ENCODE results near the gene PPP2R2C. TPM values are rescaled to one million over a fixed set of nuclear protein-coding genes. Genes with fewer than 3 reads are reported as not detected.

Gene PPP2R2C
- total RNA-seq, 2 donors from 2014 or later, result 0.14 to 0.41 TPM

GRCh38 chr4:6373541-6374410, 98.6 kb downstream of the PPP2R2C start:
- no peak for ATAC-seq (ENCODE audit: insufficient number of reproducible peaks, low FRiP score, low read depth)
- no peak for TF ChIP-seq CTCF (IDR thresholded peaks at IDR 0.05)
- Histone ChIP-seq H3K4me3 (no peak overlapping the region), H3K9me3 (no peaks in the 10 kb centered on the region), H3K27me3 (replicated peaks; ENCODE audit: insufficient read depth) (no peaks in the 10 kb centered on the region), H3K36me3 (no peaks in the 10 kb centered on the region), H3K4me1 (ENCODE audit: control insufficient read depth in 1 of 2, low read depth in 2 of 2) (no peaks in the 10 kb centered on the region), H3K27ac (no peak overlapping the region)
- DNase-seq (ENCODE audit: low spot score), result no peak

- Histone ChIP-seq H3K4me3 (no peak overlapping the region), H3K36me3 (no peaks in the 10 kb centered on the region), H3K27ac (no peak overlapping the region), H3K4me1 (ENCODE audit: control insufficient read depth in 1 of 2, low read depth in 2 of 2) (no peaks in the 10 kb centered on the region), H3K9me3 (no peaks in the 10 kb centered on the region), H3K27me3 (replicated peaks; ENCODE audit: insufficient read depth) (no peaks in the 10 kb centered on the region)
- TF ChIP-seq CTCF (IDR thresholded peaks at IDR 0.05), result no peak
- DNase-seq (ENCODE audit: low spot score) (no peak), ATAC-seq (ENCODE audit: insufficient number of reproducible peaks, low FRiP score, low read depth) (no peak)
These were observed 99.5 kb downstream of the PPP2R2C start for GRCh38 chr4:6372649-6373525.

GRCh38 chr4:6371812-6372211, 100.6 kb downstream of the PPP2R2C start:
- no peak overlapping the region for H3K27ac ChIP-seq
- DNase-seq (ENCODE audit: low spot score) (no peak), ATAC-seq (ENCODE audit: insufficient number of reproducible peaks, low FRiP score, low read depth) (no peak)
- H3K27me3 ChIP-seq (replicated peaks; ENCODE audit: insufficient read depth), result no peaks in the 10 kb centered on the region
- no peak for TF ChIP-seq CTCF (IDR thresholded peaks at IDR 0.05)
- no peaks in the 10 kb centered on the region for H3K9me3 ChIP-seq
- no peak overlapping the region for H3K4me3 ChIP-seq
- no peaks in the 10 kb centered on the region for H3K36me3 ChIP-seq
- H3K4me1 ChIP-seq (ENCODE audit: control insufficient read depth in 1 of 2, low read depth in 2 of 2), result no peaks in the 10 kb centered on the region

GRCh38 chr4:6371271-6371670, 101.1 kb downstream of the PPP2R2C start:
- DNase-seq (ENCODE audit: low spot score) (no peak), ATAC-seq (ENCODE audit: insufficient number of reproducible peaks, low FRiP score, low read depth) (no peak)
- TF ChIP-seq CTCF (IDR thresholded peaks at IDR 0.05), result no peak
- Histone ChIP-seq H3K9me3 (no peaks in the 10 kb centered on the region), H3K4me3 (no peak overlapping the region), H3K36me3 (no peaks in the 10 kb centered on the region), H3K4me1 (ENCODE audit: control insufficient read depth in 1 of 2, low read depth in 2 of 2) (no peaks in the 10 kb centered on the region), H3K27ac (no peak overlapping the region), H3K27me3 (replicated peaks; ENCODE audit: insufficient read depth) (no peaks in the 10 kb centered on the region)
